Measurements from ENCODE around the gene IDH3A.

- TF ChIP-seq POU2F2 (IDR thresholded peaks at IDR 0.05; ENCODE audit: low read depth, low read length): no peak
- TF ChIP-seq POLR2A (IDR thresholded peaks at IDR 0.05; ENCODE audit: low read depth, low read length): no peak
- TF ChIP-seq POLR2AphosphoS5 (IDR thresholded peaks at IDR 0.05; ENCODE audit: low read depth, low read length): no peak
- TF ChIP-seq TAF1 (IDR thresholded peaks at IDR 0.05; ENCODE audit: low read depth, low read length): no peak
- no peak for TF ChIP-seq SPI1 (IDR thresholded peaks at IDR 0.05; ENCODE audit: low read depth, low read length)
- no peak for TF ChIP-seq PAX5 (IDR thresholded peaks at IDR 0.05; ENCODE audit: insufficient read depth, low read length, severe bottlenecking)
Observed at GRCh38 chr15:78182821-78183220, 33.7 kb downstream of the IDH3A start.
